Measurements from ENCODE around the gene MFAP2. TPM values are rescaled to one million over a fixed set of nuclear protein-coding genes. Genes with fewer than 3 reads are reported as not detected.
A peak's percentile ranks its signal among the peaks of the same experiment; 100 is the strongest.
"Not testable (repeated sequence)": the region's sequence is repeated elsewhere in the genome, so short reads cannot be mapped to it uniquely, and the experiment has no call there.

The MFAP2 gene
- total and polyA plus RNA-seq, 2 donors, result 5.6 to 6.8 TPM

DNA sequence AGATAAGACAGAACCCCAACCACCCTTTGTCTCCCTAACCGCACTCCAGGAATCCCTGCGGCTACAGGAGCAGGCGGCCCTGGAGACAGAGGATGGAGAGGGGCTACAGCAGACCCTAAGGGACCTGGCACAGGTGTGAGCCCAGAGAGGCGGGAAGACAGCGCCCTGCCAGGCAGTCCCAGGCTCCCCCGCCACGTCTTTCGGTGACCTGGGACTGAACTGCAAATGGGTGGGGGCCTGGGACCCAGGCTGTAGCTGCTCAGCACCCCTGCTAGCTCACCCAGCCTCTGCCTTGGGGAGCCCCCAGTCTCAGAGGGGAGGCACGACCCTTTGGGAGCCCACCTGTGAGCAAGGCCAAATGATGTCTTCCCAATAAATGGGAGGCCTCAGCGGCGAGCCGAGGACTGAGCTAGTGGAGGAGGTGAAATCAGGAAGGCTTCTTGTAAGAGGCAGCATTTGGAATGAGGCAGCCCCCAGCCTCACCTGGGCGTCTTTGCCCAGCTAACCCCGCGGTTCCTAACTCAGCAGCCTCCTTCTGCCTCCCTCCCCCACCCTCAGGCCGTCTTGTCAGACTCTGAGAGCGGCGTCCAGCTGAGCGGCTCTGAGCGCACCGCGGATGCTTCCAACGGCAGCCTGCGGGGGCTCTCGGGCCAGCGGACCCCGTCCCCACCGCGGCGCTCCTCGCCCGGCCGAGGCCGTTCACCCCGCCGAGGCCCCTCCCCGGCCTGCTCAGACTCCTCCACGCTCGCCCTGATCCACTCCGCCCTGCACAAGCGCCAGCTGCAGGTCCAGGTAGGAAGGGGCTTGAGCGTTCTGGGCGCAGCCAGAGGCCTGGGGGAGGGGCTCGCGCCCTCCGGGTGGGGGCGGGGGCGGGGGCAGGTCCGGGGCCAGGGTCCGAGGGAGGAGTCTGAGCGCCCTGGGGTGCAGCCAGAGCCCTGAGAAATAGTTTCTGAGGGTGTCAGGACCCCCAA lies 41.8 kb downstream of the MFAP2 start:
- no peak overlapping the region for H3K4me3 ChIP-seq (ENCODE audit: low read length in 2 of 2)
- H3K9me3 ChIP-seq (ENCODE audit: control insufficient read depth in 2 of 2, insufficient read depth in 1 of 2, low read length in 1 of 2), result no peaks in the 10 kb centered on the region
- DNase-seq (ENCODE audit: low read depth in 6 of 9, low spot score in 9 of 9), result no peak
- H3K4me1 ChIP-seq (ENCODE audit: control insufficient read depth in 2 of 2, insufficient read depth in 2 of 2, low read length in 2 of 2), result no peaks in the 10 kb centered on the region
- H3K36me3 ChIP-seq (ENCODE audit: control insufficient read depth in 2 of 2, insufficient read depth in 2 of 2, low read length in 1 of 2), result peaks cover 10 to 52% of the 10 kb centered on the region in 2 donors
- H3K27ac ChIP-seq (ENCODE audit: low read depth in 1 of 2, low read length in 1 of 2), result no peak overlapping the region
- H3K27me3 ChIP-seq (ENCODE audit: control insufficient read depth in 2 of 2, insufficient read depth in 1 of 2, low read length in 1 of 2), result no peaks in the 10 kb centered on the region
- WGBS, result 94% methylated on average over 51 of the region's 51 CpGs

DNA sequence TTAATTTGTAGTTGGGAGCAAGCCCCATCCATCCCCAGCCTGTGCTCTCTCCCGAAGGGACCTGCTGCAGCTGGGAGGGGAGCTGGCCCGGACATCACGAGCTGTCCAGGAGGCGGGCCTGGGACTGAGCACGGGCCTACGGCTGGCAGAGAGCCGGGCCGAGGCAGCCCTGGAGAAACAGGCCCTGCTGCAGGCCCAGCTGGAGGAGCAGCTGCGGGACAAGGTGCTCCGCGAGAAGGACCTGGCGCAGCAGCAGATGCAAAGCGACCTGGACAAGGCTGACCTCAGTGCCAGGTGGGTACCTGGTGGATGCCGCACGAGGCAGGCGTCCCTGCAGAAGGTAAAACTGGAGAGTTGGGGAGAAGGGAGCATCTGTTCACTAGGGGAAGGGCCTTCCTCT lies 43.8 kb downstream of the MFAP2 start:
- 98% methylated on average over 16 of the region's 16 CpGs for WGBS
- not testable (repeated sequence) for H3K4me1 ChIP-seq (ENCODE audit: control insufficient read depth in 2 of 2, insufficient read depth in 2 of 2, low read length in 2 of 2); H3K9me3 ChIP-seq (ENCODE audit: control insufficient read depth in 2 of 2, insufficient read depth in 1 of 2, low read length in 1 of 2); H3K27me3 ChIP-seq (ENCODE audit: control insufficient read depth in 2 of 2, insufficient read depth in 1 of 2, low read length in 1 of 2); H3K27ac ChIP-seq (ENCODE audit: low read depth in 1 of 2, low read length in 1 of 2); H3K4me3 ChIP-seq (ENCODE audit: low read length in 2 of 2); DNase-seq (ENCODE audit: low read depth in 6 of 9, low spot score in 9 of 9)
- H3K36me3 ChIP-seq (ENCODE audit: control insufficient read depth in 2 of 2, insufficient read depth in 2 of 2, low read length in 1 of 2), result peaks cover 6 to 42% of the 10 kb centered on the region in 2 donors

GRCh38 chr1:16933945-16934344 lies 46.5 kb downstream of the MFAP2 start:
- H3K27ac ChIP-seq (ENCODE audit: low read depth in 1 of 2, low read length in 1 of 2); H3K4me3 ChIP-seq (ENCODE audit: low read length in 2 of 2); DNase-seq (ENCODE audit: low read depth in 6 of 9, low spot score in 9 of 9); H3K9me3 ChIP-seq (ENCODE audit: control insufficient read depth in 2 of 2, insufficient read depth in 1 of 2, low read length in 1 of 2); H3K27me3 ChIP-seq (ENCODE audit: control insufficient read depth in 2 of 2, insufficient read depth in 1 of 2, low read length in 1 of 2): not testable (repeated sequence)
- Histone ChIP-seq H3K4me1 (ENCODE audit: control insufficient read depth in 2 of 2, insufficient read depth in 2 of 2, low read length in 2 of 2) (peaks cover 2 to 13% of the 10 kb centered on the region in 2 donors), H3K36me3 (ENCODE audit: control insufficient read depth in 2 of 2, insufficient read depth in 2 of 2, low read length in 1 of 2) (peaks cover 6 to 48% of the 10 kb centered on the region in 2 donors)

DNA sequence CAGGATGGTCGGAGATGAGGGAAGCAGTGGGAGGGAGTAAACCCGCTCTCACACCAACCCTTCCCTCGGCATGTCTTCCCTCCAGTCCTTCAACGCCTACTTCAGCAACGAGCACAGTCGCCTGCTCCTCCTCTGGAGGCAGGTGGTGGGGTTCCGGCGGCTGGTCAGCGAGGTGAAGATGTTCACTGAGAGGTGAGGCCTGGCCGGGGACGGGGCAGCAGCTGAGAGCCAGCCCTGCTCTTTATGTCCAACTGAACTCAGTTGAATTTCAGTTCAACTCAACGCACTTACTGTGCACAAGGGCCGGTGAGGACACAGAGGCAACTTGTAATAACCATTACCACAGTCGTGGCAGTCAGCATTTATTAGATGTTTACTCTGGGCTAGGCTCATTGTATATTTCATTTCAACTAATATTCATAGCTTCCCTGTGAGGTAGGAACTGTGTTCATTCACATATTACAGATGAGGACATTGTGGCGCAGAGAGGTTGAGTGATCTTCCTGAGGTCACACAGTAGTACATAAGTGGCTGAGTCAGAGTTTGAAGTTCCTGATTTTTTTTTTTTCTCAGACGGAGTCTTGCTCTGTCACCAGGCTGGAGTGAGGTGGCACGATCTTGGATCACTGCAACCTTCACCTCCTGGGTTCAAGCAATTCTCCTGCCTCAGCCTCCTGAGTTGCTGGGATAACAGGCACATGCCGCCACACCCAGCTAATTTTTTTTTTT lies 49.0 kb downstream of the MFAP2 start:
- H3K4me1 ChIP-seq (ENCODE audit: control insufficient read depth in 2 of 2, insufficient read depth in 2 of 2, low read length in 2 of 2), result peaks cover 14 to 34% of the 10 kb centered on the region in 2 donors
- not testable (repeated sequence) for H3K9me3 ChIP-seq (ENCODE audit: control insufficient read depth in 2 of 2, insufficient read depth in 1 of 2, low read length in 1 of 2); H3K27ac ChIP-seq (ENCODE audit: low read depth in 1 of 2, low read length in 1 of 2); H3K4me3 ChIP-seq (ENCODE audit: low read length in 2 of 2); H3K27me3 ChIP-seq (ENCODE audit: control insufficient read depth in 2 of 2, insufficient read depth in 1 of 2, low read length in 1 of 2); DNase-seq (ENCODE audit: low read depth in 6 of 9, low spot score in 9 of 9)
- WGBS, result 97% methylated on average over 18 of the region's 18 CpGs
- peaks cover 0 to 35% of the 10 kb centered on the region in 2 donors for H3K36me3 ChIP-seq (ENCODE audit: control insufficient read depth in 2 of 2, insufficient read depth in 2 of 2, low read length in 1 of 2)

DNA sequence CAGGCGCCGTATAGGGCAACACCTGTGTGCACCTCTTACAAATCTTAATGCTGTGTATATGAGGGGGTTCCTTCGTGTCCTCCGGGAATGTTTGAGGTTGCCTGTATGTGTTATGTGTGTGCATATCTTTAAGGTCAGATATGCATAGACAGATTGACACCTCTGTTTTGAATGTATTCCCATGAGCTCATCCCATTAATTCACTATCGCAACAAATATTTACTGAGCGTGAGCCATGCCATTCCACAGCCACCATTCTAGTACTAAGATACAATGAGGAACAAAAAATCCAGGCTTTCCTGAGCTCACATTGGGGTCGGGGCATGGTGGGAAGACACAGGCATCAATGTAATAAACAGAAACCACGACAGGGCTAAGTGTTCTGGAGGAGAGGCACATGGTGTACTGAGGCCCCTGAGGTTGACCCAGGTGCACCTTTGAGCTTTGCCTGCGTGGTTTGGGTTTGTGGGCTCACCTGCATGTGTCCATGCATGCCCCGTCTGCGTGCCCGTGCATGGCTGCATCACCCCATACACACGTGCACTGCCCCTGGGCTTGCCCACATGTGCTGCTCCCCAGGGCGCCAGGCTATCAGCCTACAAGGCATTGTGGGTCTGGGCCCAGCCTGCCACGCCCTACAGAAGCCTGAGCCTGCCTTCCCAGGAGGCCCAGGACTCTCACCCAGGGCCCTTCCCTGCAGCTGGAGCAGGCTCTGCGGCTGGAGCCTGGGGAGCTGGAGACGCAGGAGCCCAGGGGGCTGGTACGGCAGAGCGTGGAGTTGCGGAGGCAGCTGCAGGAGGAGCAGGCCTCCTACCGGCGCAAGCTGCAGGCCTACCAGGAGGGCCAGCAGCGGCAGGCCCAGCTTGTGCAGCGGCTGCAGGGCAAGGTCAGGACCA lies 51.0 kb downstream of the MFAP2 start:
- H3K9me3 ChIP-seq (ENCODE audit: control insufficient read depth in 2 of 2, insufficient read depth in 1 of 2, low read length in 1 of 2); H3K27me3 ChIP-seq (ENCODE audit: control insufficient read depth in 2 of 2, insufficient read depth in 1 of 2, low read length in 1 of 2); H3K4me3 ChIP-seq (ENCODE audit: low read length in 2 of 2): not testable (repeated sequence)
- Histone ChIP-seq H3K27ac (ENCODE audit: low read depth in 1 of 2, low read length in 1 of 2) (peak overlapping the region in 1 of 2 donors; percentile 57), H3K36me3 (ENCODE audit: control insufficient read depth in 2 of 2, insufficient read depth in 2 of 2, low read length in 1 of 2) (peaks cover 0 to 25% of the 10 kb centered on the region in 2 donors), H3K4me1 (ENCODE audit: control insufficient read depth in 2 of 2, insufficient read depth in 2 of 2, low read length in 2 of 2) (peaks cover 18 to 53% of the 10 kb centered on the region in 2 donors)
- WGBS, result 69% methylated on average over 24 of the region's 24 CpGs
- peak in 1 of 9 donors; percentile 53 for DNase-seq (ENCODE audit: low read depth in 6 of 9, low spot score in 9 of 9)

DNA sequence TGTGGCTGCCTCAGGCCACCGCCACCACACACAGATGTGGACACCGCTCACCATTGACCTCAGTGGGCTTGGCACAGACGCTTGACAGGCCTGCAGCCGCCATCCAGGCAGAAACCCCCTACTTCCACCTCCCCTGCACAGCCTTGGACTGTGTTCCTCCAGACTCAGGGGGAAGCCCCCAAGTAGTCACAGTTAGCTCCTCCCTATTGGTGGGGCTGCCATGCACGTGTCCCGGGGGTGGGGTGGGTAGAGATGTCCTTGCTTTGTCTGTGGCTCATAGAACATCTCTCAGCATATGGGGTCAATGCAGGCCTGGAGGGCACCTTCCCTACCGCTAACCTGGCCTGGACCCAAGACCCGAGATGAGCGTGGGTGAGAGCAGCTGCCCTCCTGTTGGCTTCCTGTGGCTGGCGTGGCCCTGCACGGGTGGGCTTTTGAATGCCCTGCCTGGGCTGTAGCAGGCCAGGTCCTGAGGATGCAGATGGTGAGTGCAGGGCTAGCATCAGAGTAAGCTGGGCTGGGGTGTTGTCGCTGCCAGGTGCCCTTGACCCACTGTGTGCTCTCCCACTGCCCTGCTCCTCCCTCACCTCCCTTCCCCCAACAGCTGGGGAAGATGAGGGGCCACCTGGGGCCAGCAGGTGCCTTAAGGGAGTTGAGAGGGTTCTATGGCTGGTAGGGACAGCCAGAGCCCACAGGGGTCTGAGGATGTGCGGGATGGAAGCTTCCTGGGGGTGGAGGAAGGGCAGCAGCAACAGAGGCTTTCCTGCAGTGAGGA lies 52.5 kb downstream of the MFAP2 start:
- Histone ChIP-seq H3K4me3 (ENCODE audit: low read length in 2 of 2) (peak overlapping the region in 1 of 2 donors; percentile 46), H3K9me3 (ENCODE audit: control insufficient read depth in 2 of 2, insufficient read depth in 1 of 2, low read length in 1 of 2) (peaks cover 0 to 5% of the 10 kb centered on the region in 2 donors), H3K27ac (ENCODE audit: low read depth in 1 of 2, low read length in 1 of 2) (peak overlapping the region in 1 of 2 donors; percentile 3), H3K27me3 (ENCODE audit: control insufficient read depth in 2 of 2, insufficient read depth in 1 of 2, low read length in 1 of 2) (no peaks in the 10 kb centered on the region), H3K36me3 (ENCODE audit: control insufficient read depth in 2 of 2, insufficient read depth in 2 of 2, low read length in 1 of 2) (peaks cover 0 to 22% of the 10 kb centered on the region in 2 donors), H3K4me1 (ENCODE audit: control insufficient read depth in 2 of 2, insufficient read depth in 2 of 2, low read length in 2 of 2) (peaks cover 18 to 56% of the 10 kb centered on the region in 2 donors)
- WGBS, result 87% methylated on average over 13 of the region's 13 CpGs
- DNase-seq (ENCODE audit: low read depth in 6 of 9, low spot score in 9 of 9), result peak in 1 of 9 donors; percentile 57

DNA sequence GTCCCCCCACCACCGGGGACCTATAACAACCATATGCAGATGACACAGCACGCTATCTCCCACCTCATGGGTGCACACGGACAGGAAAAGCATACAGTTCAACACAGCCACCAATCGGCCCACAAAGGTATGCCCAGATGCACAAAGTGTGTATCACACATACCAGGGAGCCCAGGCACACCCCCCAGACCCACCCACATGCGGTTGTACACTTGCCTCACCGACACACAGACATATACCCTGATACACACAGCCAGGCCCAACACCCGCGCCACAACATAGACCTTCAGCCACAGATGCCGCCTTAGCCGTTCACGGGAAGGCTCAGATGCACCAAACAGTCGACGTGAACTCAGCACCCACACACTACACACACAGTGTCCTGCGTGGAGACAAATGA lies 53.2 kb downstream of the MFAP2 start:
- no peaks in the 10 kb centered on the region for H3K27me3 ChIP-seq (ENCODE audit: control insufficient read depth in 2 of 2, insufficient read depth in 1 of 2, low read length in 1 of 2)
- peaks cover 0 to 5% of the 10 kb centered on the region in 2 donors for H3K9me3 ChIP-seq (ENCODE audit: control insufficient read depth in 2 of 2, insufficient read depth in 1 of 2, low read length in 1 of 2)
- H3K27ac ChIP-seq (ENCODE audit: low read depth in 1 of 2, low read length in 1 of 2), result peak overlapping the region in 1 of 2 donors; percentile 34
- peaks cover 18 to 62% of the 10 kb centered on the region in 2 donors for H3K4me1 ChIP-seq (ENCODE audit: control insufficient read depth in 2 of 2, insufficient read depth in 2 of 2, low read length in 2 of 2)
- 90% methylated on average over 14 of the region's 14 CpGs for WGBS
- peak overlapping the region in 1 of 2 donors; percentile 46 for H3K4me3 ChIP-seq (ENCODE audit: low read length in 2 of 2)
- peak in 1 of 9 donors; percentile 47 for DNase-seq (ENCODE audit: low read depth in 6 of 9, low spot score in 9 of 9)
- H3K36me3 ChIP-seq (ENCODE audit: control insufficient read depth in 2 of 2, insufficient read depth in 2 of 2, low read length in 1 of 2), result peaks cover 0 to 22% of the 10 kb centered on the region in 2 donors

DNA sequence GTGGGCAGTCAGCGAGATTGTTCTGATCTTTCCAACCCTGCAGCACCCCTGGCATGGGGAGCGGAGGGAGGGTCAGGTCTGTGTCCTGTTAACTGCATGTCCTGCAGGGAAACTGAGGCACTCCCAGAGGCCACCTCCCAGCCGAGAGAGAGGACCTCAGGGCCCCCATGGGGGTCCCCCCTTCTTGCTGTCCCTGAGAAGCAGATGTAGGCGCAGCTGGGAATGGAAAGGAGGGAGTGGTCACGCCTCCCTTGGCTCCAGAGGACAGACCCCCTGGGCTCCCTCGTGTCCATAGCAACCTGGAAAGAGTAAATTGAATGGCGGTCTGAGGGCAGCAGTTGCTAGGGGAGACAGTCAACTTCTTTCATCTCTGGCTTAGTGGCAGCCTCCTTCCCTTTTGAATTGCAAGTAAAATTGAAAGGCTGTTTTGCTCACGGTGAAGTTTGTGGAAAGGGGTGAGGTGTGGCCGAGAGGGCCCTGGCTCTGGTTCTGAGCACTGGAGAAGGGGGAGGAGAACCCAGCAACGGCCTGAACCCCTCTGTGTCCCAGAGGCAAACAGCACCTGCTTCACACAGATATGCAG lies 53.8 kb downstream of the MFAP2 start:
- peak overlapping the region in 1 of 2 donors; percentile 46 for H3K4me3 ChIP-seq (ENCODE audit: low read length in 2 of 2)
- peak overlapping the region in 1 of 2 donors; percentile 34 for H3K27ac ChIP-seq (ENCODE audit: low read depth in 1 of 2, low read length in 1 of 2)
- DNase-seq (ENCODE audit: low read depth in 6 of 9, low spot score in 9 of 9), result peak in 1 of 9 donors; percentile 57
- H3K36me3 ChIP-seq (ENCODE audit: control insufficient read depth in 2 of 2, insufficient read depth in 2 of 2, low read length in 1 of 2), result peaks cover 0 to 22% of the 10 kb centered on the region in 2 donors
- peaks cover 0 to 5% of the 10 kb centered on the region in 2 donors for H3K9me3 ChIP-seq (ENCODE audit: control insufficient read depth in 2 of 2, insufficient read depth in 1 of 2, low read length in 1 of 2)
- 75% methylated on average over 10 of the region's 10 CpGs for WGBS
- H3K27me3 ChIP-seq (ENCODE audit: control insufficient read depth in 2 of 2, insufficient read depth in 1 of 2, low read length in 1 of 2), result no peaks in the 10 kb centered on the region
- peaks cover 24 to 69% of the 10 kb centered on the region in 2 donors for H3K4me1 ChIP-seq (ENCODE audit: control insufficient read depth in 2 of 2, insufficient read depth in 2 of 2, low read length in 2 of 2)

Measured in thymus (tissue), 11 donors.